H9 (cell line): Measurements from ENCODE around the gene MPV17L2. TPM values are rescaled to one million over a fixed set of nuclear protein-coding genes. Genes with fewer than 3 reads are reported as not detected.

Source experiments
- DNase-seq: peaks from one replicate; pipeline ENCODE4 v3.0.0-alpha.2; 2017
- H2AFZ ChIP-seq: one replicate; pipeline ENCODE4 v1.6.1; 2013; ENCODE audit warnings: mild to moderate bottlenecking, low read length, control low read depth, moderate library complexity
- H2AK5ac ChIP-seq: 2 replicates; pipeline ENCODE4 v1.6.1; 2013; ENCODE audit warnings: low read length, control low read depth, mixed read lengths; ENCODE audit not compliant: insufficient read length
- H2BK120ac ChIP-seq: one replicate; pipeline ENCODE4 v1.6.1; 2013; ENCODE audit warnings: low read depth, mild to moderate bottlenecking, low read length, control low read depth, inconsistent platforms; ENCODE audit not compliant: poor library complexity, severe bottlenecking
- H2BK12ac ChIP-seq: 2 replicates; pipeline ENCODE4 v1.6.1; 2013; ENCODE audit warnings: low read length, control low read depth, mixed read lengths, low read depth; ENCODE audit not compliant: insufficient read length
- H2BK15ac ChIP-seq: 2 replicates; pipeline ENCODE4 v1.6.1; 2013; ENCODE audit warnings: low read depth, low read length, control low read depth
- H2BK20ac ChIP-seq: one replicate; pipeline ENCODE4 v1.6.1; 2013; ENCODE audit warnings: low read depth, mild to moderate bottlenecking, low read length, control low read depth, inconsistent platforms; ENCODE audit not compliant: poor library complexity, severe bottlenecking
- H2BK5ac ChIP-seq: 2 replicates; pipeline ENCODE4 v1.6.1; 2013; ENCODE audit warnings: low read length, control low read depth, mixed read lengths; ENCODE audit not compliant: insufficient read length
- H3K14ac ChIP-seq: 2 replicates; pipeline ENCODE4 v1.6.1; 2013; ENCODE audit warnings: low read length, control low read depth; ENCODE audit not compliant: insufficient read depth
- H3K18ac ChIP-seq: 2 replicates; pipeline ENCODE4 v1.6.1; 2013; ENCODE audit warnings: low read depth, mild to moderate bottlenecking, mixed read lengths, low read length, control low read depth; ENCODE audit not compliant: insufficient read length
- H3K23ac ChIP-seq: 2 replicates; pipeline ENCODE4 v1.6.1; 2013; ENCODE audit warnings: low read length, control low read depth, mixed read lengths, low read depth; ENCODE audit not compliant: insufficient read length
- H3K23me2 ChIP-seq: 2 replicates; pipeline ENCODE4 v1.6.1; 2013; ENCODE audit warnings: low read depth, mild to moderate bottlenecking, mixed read lengths, low read length, control low read depth; ENCODE audit not compliant: insufficient read length, poor library complexity, severe bottlenecking
- H3K27ac ChIP-seq: 2 replicates; pipeline ENCODE4 v1.5.1; 2013; ENCODE audit warnings: low read length, control low read depth, mixed read lengths, low read depth; ENCODE audit not compliant: insufficient read length
- H3K27me3 ChIP-seq: 2 replicates; pipeline ENCODE4 v1.6.1; 2013; ENCODE audit warnings: low read length, control low read depth, inconsistent platforms; ENCODE audit not compliant: insufficient read depth
- H3K4ac ChIP-seq: 2 replicates; pipeline ENCODE4 v1.6.1; 2013; ENCODE audit warnings: low read depth, mild to moderate bottlenecking, control low read depth, inconsistent platforms, low read length, moderate library complexity
- H3K4me1 ChIP-seq: 2 replicates; pipeline ENCODE4 v1.6.1; 2013; ENCODE audit warnings: low read length, control low read depth, inconsistent platforms; ENCODE audit not compliant: insufficient read depth
- H3K4me2 ChIP-seq: 2 replicates; pipeline ENCODE4 v1.6.1; 2013; ENCODE audit warnings: low read length, control low read depth, mixed read lengths; ENCODE audit not compliant: insufficient read length, insufficient read depth
- H3K56ac ChIP-seq: 2 replicates; pipeline ENCODE4 v1.6.1; 2013; ENCODE audit warnings: low read depth, mild to moderate bottlenecking, mixed read lengths, low read length, control low read depth; ENCODE audit not compliant: insufficient read length
- H3K79me1 ChIP-seq: 2 replicates; pipeline ENCODE4 v1.6.1; 2013; ENCODE audit warnings: low read depth, mild to moderate bottlenecking, moderate library complexity, low read length, control low read depth, inconsistent platforms; ENCODE audit not compliant: insufficient read depth, poor library complexity, severe bottlenecking
- H3K79me2 ChIP-seq: 2 replicates; pipeline ENCODE4 v1.6.1; 2013; ENCODE audit warnings: low read length, control low read depth, inconsistent platforms; ENCODE audit not compliant: insufficient read depth
- H3K9ac ChIP-seq: 2 replicates; pipeline ENCODE4 v1.6.1; 2013; ENCODE audit warnings: low read length, control low read depth, mixed read lengths; ENCODE audit not compliant: insufficient read length; ENCODE audit errors: extremely low read depth
- H3K9me3 ChIP-seq: one replicate; pipeline ENCODE4 v1.6.1; 2013; ENCODE audit warnings: low read depth, low read length, inconsistent platforms; ENCODE audit not compliant: control insufficient read depth
- H3T11ph ChIP-seq: one replicate; pipeline ENCODE4 v1.6.1; 2013; ENCODE audit warnings: mild to moderate bottlenecking, low read length, control low read depth, inconsistent platforms
- H4K20me1 ChIP-seq: one replicate; pipeline ENCODE4 v1.6.1; 2013; ENCODE audit not compliant: control insufficient read depth, insufficient read length, insufficient read depth
- H4K5ac ChIP-seq: 2 replicates; pipeline ENCODE4 v1.6.1; 2013; ENCODE audit warnings: low read depth, mild to moderate bottlenecking, mixed read lengths, low read length, control low read depth; ENCODE audit not compliant: insufficient read length
- H4K8ac ChIP-seq: replicated peaks from 2 replicates; pipeline ENCODE4 v1.6.1; 2013; ENCODE audit warnings: low read length, control low read depth, mixed read lengths, low read depth; ENCODE audit not compliant: insufficient read length
- H4K91ac ChIP-seq: 2 replicates; pipeline ENCODE4 v1.6.1; 2013; ENCODE audit warnings: low read depth, mild to moderate bottlenecking, moderate library complexity, mixed read lengths, low read length, control low read depth; ENCODE audit not compliant: insufficient read length
- H3K27ac Mint-ChIP-seq, 3 experiments: 2 replicates in 2 of 3; 3 replicates in 1 of 3; pipeline ENCODE4 v1.8.0; 2020 to 2021; ENCODE audit warnings: mixed read lengths in 3 of 3, mild to moderate bottlenecking in 1 of 3, moderate library complexity in 1 of 3
- H3K27me3 Mint-ChIP-seq: 2 replicates; pipeline ENCODE4 v1.8.0; 2021; ENCODE audit warnings: low read depth, mild to moderate bottlenecking, moderate library complexity, mixed read lengths
- H3K36me3 Mint-ChIP-seq, 3 experiments: 2 replicates in 2 of 3; 3 replicates in 1 of 3; pipeline ENCODE4 v1.8.0; 2020 to 2021; ENCODE audit warnings: low read depth in 3 of 3, mixed read lengths in 3 of 3; ENCODE audit not compliant: insufficient read depth in 1 of 3
- H3K4me1 Mint-ChIP-seq, 2 experiments: 2 replicates each; pipeline ENCODE4 v1.8.0; 2020; ENCODE audit warnings: mixed read lengths in 2 of 2
- H3K4me3 Mint-ChIP-seq, 2 experiments: 2 replicates in 1 of 2; 3 replicates in 1 of 2; pipeline ENCODE4 v1.8.0; 2020 to 2021; ENCODE audit warnings: mild to moderate bottlenecking in 2 of 2, mixed read lengths in 2 of 2, moderate library complexity in 1 of 2
- H3K9me3 Mint-ChIP-seq, 2 experiments: 2 replicates in 1 of 2; 3 replicates in 1 of 2; pipeline ENCODE4 v1.8.0; 2020; ENCODE audit warnings: mild to moderate bottlenecking in 2 of 2, mixed read lengths in 2 of 2, moderate library complexity in 1 of 2
- CTCF ChIP-seq: fragments of 200-600 bp; sonication (generic); conservative IDR thresholded peaks from 3 replicates; pipeline ENCODE4 v1.8.0; 2021; ENCODE audit warnings: antibody characterized with exemption, mild to moderate bottlenecking
- WGBS: extraction: QIAGEN DNeasy Blood & Tissue Kit; methylation state at CpG from one replicate; pipeline ENCODE4 v1.1.7; 2013; ENCODE audit warnings: missing lambda C conversion rate, low lambda C conversion rate, mixed read lengths; ENCODE audit not compliant: insufficient read length; ENCODE audit errors: extremely low coverage; 5-methylcytosine and 5-hydroxymethylcytosine counted together
- total RNA-seq: library from RNA; stranded (reverse); gene quantifications from 2 replicates; pipeline ENCODE4 v1.2.1, GENCODE V29; 2021

The MPV17L2 gene
- total RNA-seq, 1 experiment from 2014 or later = 26.4 TPM

- H3K4me2 ChIP-seq = peak overlapping the region; percentile 68
Measured at GRCh38 chr19:18231775-18232174, 38.8 kb downstream of the MPV17L2 start.

More at GRCh38 chr19:18231775-18232174, 38.8 kb downstream of the MPV17L2 start:
- Mint-ChIP-seq H3K4me1 (peaks cover 32 to 36% of the 10 kb centered on the region in 2 experiments), H3K27ac (peak overlapping the region in 2 of 3 experiments; percentile 33 to 93; a peak in 1 of 7 replicates), H3K36me3 (no peaks in the 10 kb centered on the region), H3K9me3 (peaks cover 0 to 6% of the 10 kb centered on the region in 2 experiments; a peak in 2 of 5 replicates), H3K4me3 (peak overlapping the region in 1 of 2 experiments; percentile 86; a peak in 3 of 5 replicates), H3K27me3 (peaks cover 46% of the 10 kb centered on the region)
- Histone ChIP-seq H3T11ph (no peak overlapping the region), H2BK15ac (no peak overlapping the region), H3K79me2 (no peaks in the 10 kb centered on the region), H4K5ac (no peak overlapping the region), H2AK5ac (no peak overlapping the region), H4K20me1 (no peaks in the 10 kb centered on the region), H3K18ac (no peak overlapping the region), H3K9ac (no peak overlapping the region), H2BK20ac (no peak overlapping the region), H3K14ac (no peak overlapping the region), H2AFZ (no peak overlapping the region), H3K27ac (no peak overlapping the region), H4K8ac (no peak overlapping the region), H3K23ac (no peak overlapping the region), H3K4ac (no peak overlapping the region), H3K79me1 (no peaks in the 10 kb centered on the region), H2BK120ac (no peak overlapping the region), H3K9me3 (no peaks in the 10 kb centered on the region), H4K91ac (no peak overlapping the region), H2BK5ac (no peak overlapping the region), H3K27me3 (no peaks in the 10 kb centered on the region), H3K23me2 (peaks cover 16% of the 10 kb centered on the region), H2BK12ac (no peak overlapping the region), H3K4me1 (no peaks in the 10 kb centered on the region; the same call in 1 of the 2 replicates), H3K56ac (no peak overlapping the region)
- no peak for DNase-seq
- no CpG with 5 or more reads among the region's 4 CpGs for WGBS
- no peak for TF ChIP-seq CTCF
